ENCODE data around the gene DCHS1. TPM values are rescaled to one million over a fixed set of nuclear protein-coding genes. Genes with fewer than 3 reads are reported as not detected.
A peak's percentile ranks its signal among the peaks of the same experiment; 100 is the strongest.

Gene DCHS1
- total and polyA plus RNA-seq, 2 of the 13 experiments (the other 11 are each of a cell fraction or from before 2014, with no cell fraction given): under 0.01 to 0.03 TPM

DNA sequence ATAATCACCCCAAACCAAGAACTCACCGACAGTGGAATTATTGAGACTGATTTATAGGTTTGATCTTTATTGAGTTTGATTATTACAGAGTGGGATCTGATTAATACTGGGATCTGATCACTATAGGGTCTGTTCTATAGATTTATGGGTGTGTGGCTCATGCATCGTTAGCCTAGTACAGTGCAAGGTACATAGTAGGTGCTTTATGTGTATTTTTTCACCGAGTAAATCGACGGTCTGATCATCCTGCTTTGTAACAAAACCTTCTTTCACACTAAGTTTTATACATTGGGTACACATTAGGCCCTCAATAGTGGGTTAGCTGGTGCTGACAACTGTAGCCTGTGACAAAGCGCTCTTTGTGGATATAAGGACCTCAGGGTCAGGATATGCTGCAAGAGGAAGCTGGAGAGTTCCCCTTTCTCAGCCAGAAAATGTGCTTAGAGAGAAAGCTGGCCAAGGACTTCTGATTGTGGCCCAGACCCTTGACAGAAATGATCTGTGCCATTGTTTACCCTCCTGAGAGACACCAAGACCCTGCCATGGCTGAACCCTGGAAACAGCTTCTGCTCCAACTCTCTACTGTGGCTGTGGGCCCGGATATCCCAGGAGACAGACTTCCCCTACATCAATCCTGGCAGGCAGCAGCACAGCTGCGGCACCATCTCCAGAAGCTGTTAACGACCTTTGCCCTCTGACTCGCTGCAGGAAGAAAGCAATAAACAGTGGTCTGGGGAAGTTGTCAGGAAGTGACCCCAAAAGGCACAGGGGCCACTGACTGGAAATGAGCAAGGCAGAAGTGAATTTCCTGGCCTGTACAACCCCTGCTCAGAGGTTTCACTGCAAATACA, 20.3 kb downstream of the DCHS1 start (continued):
- TF ChIP-seq, protein P1, sequence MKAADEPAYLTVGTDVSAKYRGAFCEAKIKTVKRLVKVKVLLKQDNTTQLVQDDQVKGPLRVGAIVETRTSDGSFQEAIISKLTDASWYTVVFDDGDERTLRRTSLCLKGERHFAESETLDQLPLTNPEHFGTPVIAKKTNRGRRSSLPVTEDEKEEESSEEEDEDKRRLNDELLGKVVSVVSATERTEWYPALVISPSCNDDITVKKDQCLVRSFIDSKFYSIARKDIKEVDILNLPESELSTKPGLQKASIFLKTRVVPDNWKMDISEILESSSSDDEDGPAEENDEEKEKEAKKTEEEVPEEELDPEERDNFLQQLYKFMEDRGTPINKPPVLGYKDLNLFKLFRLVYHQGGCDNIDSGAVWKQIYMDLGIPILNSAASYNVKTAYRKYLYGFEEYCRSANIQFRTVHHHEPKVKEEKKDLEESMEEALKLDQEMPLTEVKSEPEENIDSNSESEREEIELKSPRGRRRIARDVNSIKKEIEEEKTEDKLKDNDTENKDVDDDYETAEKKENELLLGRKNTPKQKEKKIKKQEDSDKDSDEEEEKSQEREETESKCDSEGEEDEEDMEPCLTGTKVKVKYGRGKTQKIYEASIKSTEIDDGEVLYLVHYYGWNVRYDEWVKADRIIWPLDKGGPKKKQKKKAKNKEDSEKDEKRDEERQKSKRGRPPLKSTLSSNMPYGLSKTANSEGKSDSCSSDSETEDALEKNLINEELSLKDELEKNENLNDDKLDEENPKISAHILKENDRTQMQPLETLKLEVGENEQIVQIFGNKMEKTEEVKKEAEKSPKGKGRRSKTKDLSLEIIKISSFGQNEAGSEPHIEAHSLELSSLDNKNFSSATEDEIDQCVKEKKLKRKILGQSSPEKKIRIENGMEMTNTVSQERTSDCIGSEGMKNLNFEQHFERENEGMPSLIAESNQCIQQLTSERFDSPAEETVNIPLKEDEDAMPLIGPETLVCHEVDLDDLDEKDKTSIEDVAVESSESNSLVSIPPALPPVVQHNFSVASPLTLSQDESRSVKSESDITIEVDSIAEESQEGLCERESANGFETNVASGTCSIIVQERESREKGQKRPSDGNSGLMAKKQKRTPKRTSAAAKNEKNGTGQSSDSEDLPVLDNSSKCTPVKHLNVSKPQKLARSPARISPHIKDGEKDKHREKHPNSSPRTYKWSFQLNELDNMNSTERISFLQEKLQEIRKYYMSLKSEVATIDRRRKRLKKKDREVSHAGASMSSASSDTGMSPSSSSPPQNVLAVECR (CRISPR knock-in tag; IDR thresholded peaks at IDR 0.05; ENCODE audit: borderline replicate concordance): no peak; the same call in 1 of the 2 replicates
- 0 out of 2 replicates have a peak, but pooled peaks have one; percentile 19 for TF ChIP-seq TARDBP (CRISPR knock-in tag; IDR thresholded peaks at IDR 0.05)
- no peak for TF ChIP-seq ZNF547 (CRISPR knock-in tag; IDR thresholded peaks at IDR 0.05)
- no peak for TF ChIP-seq U2AF1 (optimal IDR thresholded peaks at IDR 0.05; ENCODE audit: low read depth, low read length)
- no peak; the same call in 1 of the 2 replicates for TF ChIP-seq ERF (CRISPR knock-in tag; IDR thresholded peaks at IDR 0.05)
- TF ChIP-seq PHF21A (CRISPR knock-in tag; IDR thresholded peaks at IDR 0.05): 0 out of 2 replicates have a peak, but pooled peaks have one; percentile 22
- no peak for TF ChIP-seq NFATC3 (CRISPR knock-in tag; IDR thresholded peaks at IDR 0.05)
- TF ChIP-seq ZNF883 (CRISPR knock-in tag; IDR thresholded peaks at IDR 0.05; ENCODE audit: not compliant biosample characterization): no peak
- no peak for TF ChIP-seq ZNF382 (CRISPR knock-in tag; IDR thresholded peaks at IDR 0.05; ENCODE audit: borderline replicate concordance)
- peak; percentile 35; the same call in 1 of the 2 replicates for TF ChIP-seq CREM (IDR thresholded peaks at IDR 0.05)
- TF ChIP-seq CREM (CRISPR knock-in tag; IDR thresholded peaks at IDR 0.05): no peak
- TF ChIP-seq RXRB (CRISPR knock-in tag; IDR thresholded peaks at IDR 0.05; ENCODE audit: borderline replicate concordance): peak; percentile 49; the same call in 1 of the 2 replicates
- TF ChIP-seq, protein P2, sequence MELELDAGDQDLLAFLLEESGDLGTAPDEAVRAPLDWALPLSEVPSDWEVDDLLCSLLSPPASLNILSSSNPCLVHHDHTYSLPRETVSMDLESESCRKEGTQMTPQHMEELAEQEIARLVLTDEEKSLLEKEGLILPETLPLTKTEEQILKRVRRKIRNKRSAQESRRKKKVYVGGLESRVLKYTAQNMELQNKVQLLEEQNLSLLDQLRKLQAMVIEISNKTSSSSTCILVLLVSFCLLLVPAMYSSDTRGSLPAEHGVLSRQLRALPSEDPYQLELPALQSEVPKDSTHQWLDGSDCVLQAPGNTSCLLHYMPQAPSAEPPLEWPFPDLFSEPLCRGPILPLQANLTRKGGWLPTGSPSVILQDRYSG (CRISPR knock-in tag; IDR thresholded peaks at IDR 0.05): no peak
- TF ChIP-seq ZC3H4 (CRISPR knock-in tag; IDR thresholded peaks at IDR 0.05; ENCODE audit: borderline replicate concordance): no peak
- TF ChIP-seq ZNF296 (CRISPR knock-in tag; conservative IDR thresholded peaks at IDR 0.05): no peak
- TF ChIP-seq ZNF724P (CRISPR knock-in tag; IDR thresholded peaks at IDR 0.05; ENCODE audit: borderline replicate concordance): no peak
